ENCODE results near the gene ELANE.

The ELANE gene

GRCh38 chr19:863315-863620, 11.2 kb downstream of the ELANE start:
- H3K4me1 ChIP-seq (ENCODE audit: insufficient read depth, low read length) = peaks cover 3% of the 10 kb centered on the region
- no peaks in the 10 kb centered on the region for H3K79me2 ChIP-seq (ENCODE audit: insufficient read depth, low read length)
- H3K4me3 ChIP-seq (ENCODE audit: low read depth in 1 of 2, low read length in 2 of 2) = no peak overlapping the region
- peaks cover 11% of the 10 kb centered on the region for H3K36me3 ChIP-seq (ENCODE audit: insufficient read depth, low read length)
- H3K9me3 ChIP-seq (ENCODE audit: insufficient read depth, low read length, severe bottlenecking) = no peaks in the 10 kb centered on the region
- no peak overlapping the region for H3K27ac ChIP-seq (ENCODE audit: low read length)
- no peaks in the 10 kb centered on the region for H3K27me3 ChIP-seq (ENCODE audit: insufficient read depth, low read length, poor library complexity)
- DNase-seq = no peak
- H3K9ac ChIP-seq (ENCODE audit: low read depth, low read length) = no peak overlapping the region
- H3K4me2 ChIP-seq (ENCODE audit: insufficient read depth, low read length) = peak overlapping the region; percentile 26; the same call in 1 of the 2 replicates
- no peak overlapping the region; the same call in 1 of the 2 replicates for H2AFZ ChIP-seq (ENCODE audit: low read depth, low read length)
- TF ChIP-seq CTCF (IDR thresholded peaks at IDR 0.05; ENCODE audit: borderline replicate concordance, extremely low read depth, low read length, poor library complexity, severe bottlenecking) = no peak
- TF ChIP-seq EZH2 (IDR thresholded peaks at IDR 0.05; ENCODE audit: borderline replicate concordance, low read depth, low read length, severe bottlenecking) = no peak
- ATAC-seq (ENCODE audit: insufficient read depth, low read depth) = no peak
- H4K20me1 ChIP-seq (ENCODE audit: insufficient read depth, low read length) = peaks cover 3% of the 10 kb centered on the region; the same call in 1 of the 2 replicates

- no peak for ATAC-seq (ENCODE audit: insufficient read depth, low read depth)
- TF ChIP-seq EZH2 (IDR thresholded peaks at IDR 0.05; ENCODE audit: borderline replicate concordance, low read depth, low read length, severe bottlenecking) (no peak), CTCF (IDR thresholded peaks at IDR 0.05; ENCODE audit: borderline replicate concordance, extremely low read depth, low read length, poor library complexity, severe bottlenecking) (no peak)
- H3K4me2 ChIP-seq (ENCODE audit: insufficient read depth, low read length) = no peak overlapping the region
Observed at GRCh38 chr19:866769-867300, 14.7 kb downstream of the ELANE start.

GRCh38 chr19:867301-867793, 15.2 kb downstream of the ELANE start:
- Histone ChIP-seq H4K20me1 (ENCODE audit: insufficient read depth, low read length) (peaks cover 9% of the 10 kb centered on the region; the same call in 1 of the 2 replicates), H3K27me3 (ENCODE audit: insufficient read depth, low read length, poor library complexity) (no peaks in the 10 kb centered on the region), H3K4me3 (ENCODE audit: low read depth in 1 of 2, low read length in 2 of 2) (no peak overlapping the region), H3K27ac (ENCODE audit: low read length) (no peak overlapping the region), H3K79me2 (ENCODE audit: insufficient read depth, low read length) (no peaks in the 10 kb centered on the region), H2AFZ (ENCODE audit: low read depth, low read length) (no peak overlapping the region), H3K9me3 (ENCODE audit: insufficient read depth, low read length, severe bottlenecking) (no peaks in the 10 kb centered on the region), H3K36me3 (ENCODE audit: insufficient read depth, low read length) (peaks cover 43% of the 10 kb centered on the region), H3K4me1 (ENCODE audit: insufficient read depth, low read length) (peaks cover 3% of the 10 kb centered on the region), H3K4me2 (ENCODE audit: insufficient read depth, low read length) (no peak overlapping the region), H3K9ac (ENCODE audit: low read depth, low read length) (no peak overlapping the region)
- ATAC-seq (ENCODE audit: insufficient read depth, low read depth) = no peak
- TF ChIP-seq CTCF (IDR thresholded peaks at IDR 0.05; ENCODE audit: borderline replicate concordance, extremely low read depth, low read length, poor library complexity, severe bottlenecking) (no peak), EZH2 (IDR thresholded peaks at IDR 0.05; ENCODE audit: borderline replicate concordance, low read depth, low read length, severe bottlenecking) (no peak)
- DNase-seq = no peak

More at GRCh38 chr19:866769-867300, 14.7 kb downstream of the ELANE start:
- DNase-seq = no peak
- H3K27me3 ChIP-seq (ENCODE audit: insufficient read depth, low read length, poor library complexity) = no peaks in the 10 kb centered on the region
- H3K4me3 ChIP-seq (ENCODE audit: low read depth in 1 of 2, low read length in 2 of 2) = no peak overlapping the region
- no peak overlapping the region for H2AFZ ChIP-seq (ENCODE audit: low read depth, low read length)
- peaks cover 41% of the 10 kb centered on the region for H3K36me3 ChIP-seq (ENCODE audit: insufficient read depth, low read length)
- H3K9me3 ChIP-seq (ENCODE audit: insufficient read depth, low read length, severe bottlenecking) = no peaks in the 10 kb centered on the region
- no peaks in the 10 kb centered on the region for H3K79me2 ChIP-seq (ENCODE audit: insufficient read depth, low read length)
- H4K20me1 ChIP-seq (ENCODE audit: insufficient read depth, low read length) = peaks cover 4% of the 10 kb centered on the region; the same call in 1 of the 2 replicates
- H3K27ac ChIP-seq (ENCODE audit: low read length) = no peak overlapping the region
- H3K9ac ChIP-seq (ENCODE audit: low read depth, low read length) = no peak overlapping the region
- H3K4me1 ChIP-seq (ENCODE audit: insufficient read depth, low read length) = peaks cover 3% of the 10 kb centered on the region
